HG03565 (cell line): ENCODE data around the gene ARHGEF19.
"Not testable (repeated sequence)": the region's sequence is repeated elsewhere in the genome, so short reads cannot be mapped to it uniquely, and the experiment has no call there.

Experiments used
- ATAC-seq: cut with Tn5 transposase; IDR thresholded peaks from one replicate; pipeline ENCODE4 v1.9.1; 2021; ENCODE audit warnings: mild to moderate bottlenecking, moderate library complexity; ENCODE audit not compliant: unreplicated experiment

The ARHGEF19 gene

DNA sequence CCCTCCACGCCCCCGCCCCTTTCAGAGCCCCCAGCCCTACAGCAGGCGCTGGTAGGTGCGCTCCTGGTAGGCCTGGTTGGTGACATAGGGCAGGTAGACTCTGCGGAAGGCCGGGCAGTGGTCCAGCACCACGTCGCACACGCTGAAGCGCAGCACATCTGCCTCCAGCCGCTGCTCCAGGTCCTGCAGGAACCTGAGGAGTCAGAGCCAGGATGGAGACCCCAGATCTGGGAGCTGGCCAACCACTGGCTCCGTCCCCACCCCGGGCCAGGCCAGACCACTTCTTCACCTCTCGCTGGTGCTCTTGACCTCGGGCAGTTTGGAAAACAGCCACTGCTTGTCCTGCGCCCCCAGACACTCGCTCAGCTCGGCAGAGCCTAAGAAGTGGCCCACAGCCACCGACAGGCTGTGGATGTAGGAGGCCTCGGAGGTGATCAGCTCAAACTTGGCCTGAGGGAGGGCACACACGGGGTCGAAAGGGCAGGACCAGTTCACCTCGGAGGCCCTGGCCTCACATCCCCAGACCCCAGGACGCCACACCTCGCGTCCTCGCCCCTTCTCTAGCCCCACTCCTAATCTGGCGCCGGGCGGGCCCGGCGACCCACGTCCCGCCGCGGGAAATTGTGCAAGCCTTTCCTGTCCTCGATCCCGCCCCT is 6.4 kb downstream of the ARHGEF19 start:
- no peak for ATAC-seq

DNA sequence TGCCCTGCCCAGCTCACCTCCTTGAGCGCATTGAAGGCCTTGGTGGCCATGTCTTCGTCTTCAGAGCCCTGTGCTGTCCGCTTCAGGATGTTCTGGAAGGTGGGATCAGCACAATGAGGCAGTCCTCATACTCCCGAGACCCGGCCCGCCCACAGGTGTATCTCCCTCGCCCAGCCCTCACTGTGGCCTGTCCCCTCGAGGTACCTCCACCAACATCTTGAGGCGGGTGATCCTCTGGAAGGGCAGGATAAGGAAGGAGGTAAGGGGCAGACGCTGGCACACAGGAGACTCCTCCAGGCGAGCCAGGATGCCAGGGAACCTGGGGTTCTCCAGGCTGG is 7.1 kb downstream of the ARHGEF19 start:
- ATAC-seq: no peak

DNA sequence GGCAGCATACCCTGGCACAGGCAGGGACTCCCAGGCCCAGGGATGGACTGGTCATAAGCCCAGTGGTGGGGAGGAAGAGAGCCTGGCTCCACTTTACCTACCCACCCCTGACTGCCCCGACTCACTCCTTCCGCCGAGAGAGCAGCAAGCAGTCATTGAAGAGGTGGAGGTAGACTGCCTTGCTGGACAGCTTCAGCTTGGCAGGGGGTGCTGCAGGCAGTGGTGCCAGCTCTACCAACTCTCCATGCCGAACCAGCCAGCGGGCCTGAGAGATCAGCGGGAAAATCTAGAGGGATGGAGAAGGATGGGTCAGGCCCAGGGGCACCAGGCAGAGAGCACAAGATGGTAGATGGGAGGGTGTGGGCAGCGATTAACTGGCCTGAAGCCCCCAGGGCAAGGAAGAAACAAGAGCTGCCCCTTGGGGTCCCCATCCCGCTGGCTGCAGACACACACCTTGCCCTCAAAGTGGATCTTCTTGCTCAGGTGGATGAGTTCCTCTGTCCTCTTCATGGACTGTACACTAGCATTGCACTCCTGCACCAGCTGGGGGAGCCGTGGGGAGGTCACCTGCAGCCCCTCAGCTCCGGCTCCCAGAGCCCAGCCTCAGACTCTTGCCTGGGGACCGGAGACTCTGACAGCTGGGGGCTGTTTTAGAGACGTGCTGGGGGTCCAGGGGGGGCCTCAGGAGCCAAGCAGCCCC is 7.7 kb downstream of the ARHGEF19 start:
- no peak for ATAC-seq

DNA sequence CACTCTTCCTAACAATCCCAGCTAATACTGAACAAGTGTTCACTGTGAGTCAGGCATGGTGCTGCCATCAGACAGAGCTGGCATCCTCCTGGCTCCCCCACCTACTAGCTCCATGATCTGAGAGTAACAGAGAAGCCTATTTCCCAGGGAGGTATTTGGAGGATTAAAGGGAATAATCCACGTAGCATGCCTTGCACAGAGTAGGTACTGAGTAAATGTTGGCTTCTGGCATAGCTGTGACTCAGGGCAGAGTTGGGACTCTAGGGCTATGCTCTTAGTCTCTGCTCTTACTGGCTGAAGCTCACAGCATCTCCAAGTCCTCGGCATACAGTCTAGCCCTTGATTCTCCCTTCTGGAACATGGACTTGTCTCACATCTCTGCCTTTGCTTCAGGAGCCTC is 8.2 kb downstream of the ARHGEF19 start:
- ATAC-seq: no peak

DNA sequence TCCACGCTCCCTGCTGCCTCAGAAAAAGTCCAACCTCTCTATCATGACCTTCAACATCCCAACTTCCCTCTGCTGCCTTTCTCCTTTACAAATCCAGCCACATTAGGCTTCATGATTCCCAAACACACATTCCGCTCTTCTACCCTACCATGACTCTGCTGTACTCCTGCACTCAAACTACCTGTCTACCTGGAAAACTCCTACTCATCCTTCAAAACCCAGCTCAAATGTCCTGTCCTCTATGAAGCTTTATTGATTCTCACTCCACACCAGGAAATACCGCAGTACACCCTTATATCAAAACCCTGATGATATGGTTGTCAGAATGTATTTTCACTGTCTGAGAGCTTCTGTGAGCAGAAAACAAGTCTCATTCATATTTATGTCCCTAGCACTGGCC is 8.9 kb downstream of the ARHGEF19 start:
- ATAC-seq: no peak

DNA sequence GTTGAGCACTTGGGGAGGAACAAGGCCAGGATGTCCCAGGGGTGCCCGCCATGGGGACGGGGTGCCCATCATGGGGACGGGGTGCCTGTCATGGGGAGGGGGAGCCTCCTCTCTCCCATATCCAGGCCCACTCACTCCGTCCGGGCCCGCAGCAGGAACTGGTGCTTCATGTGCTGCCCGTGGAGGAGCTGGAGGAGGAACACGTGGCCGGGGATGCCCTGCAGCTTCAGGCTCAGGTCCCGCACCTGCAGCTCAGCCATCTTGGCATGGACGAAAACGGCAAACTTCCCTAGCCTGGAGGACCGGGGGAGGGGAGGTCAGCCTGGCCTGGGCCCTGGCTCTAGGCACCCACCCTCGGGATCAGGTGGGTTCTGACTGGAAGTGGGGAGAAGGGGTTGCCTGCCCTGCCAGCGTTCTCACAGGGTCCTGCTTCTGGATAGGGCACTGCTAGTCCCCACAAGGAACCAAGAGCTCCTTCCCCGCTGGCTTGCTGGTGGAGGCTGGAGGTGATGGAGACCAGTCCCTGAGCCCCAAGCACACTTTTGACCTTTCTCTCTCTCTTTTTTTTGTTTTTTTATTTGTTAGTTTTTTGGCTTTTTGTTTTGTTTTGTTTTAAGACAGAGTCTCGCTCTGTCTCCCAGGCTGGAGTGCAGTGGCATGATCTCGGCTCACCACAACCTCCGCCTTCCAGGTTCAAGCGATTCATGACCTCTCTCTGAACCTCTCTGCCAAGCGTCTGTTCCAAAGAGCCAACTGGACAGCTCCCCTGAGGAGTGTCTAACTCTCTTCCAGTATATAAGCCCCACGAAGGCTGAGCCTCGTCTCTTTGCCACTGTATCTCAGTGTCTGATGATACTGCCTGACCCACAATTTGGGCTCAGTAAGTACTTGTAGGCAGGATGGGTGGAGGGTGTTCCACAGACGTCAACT is 9.9 kb downstream of the ARHGEF19 start:
- ATAC-seq: no peak

DNA sequence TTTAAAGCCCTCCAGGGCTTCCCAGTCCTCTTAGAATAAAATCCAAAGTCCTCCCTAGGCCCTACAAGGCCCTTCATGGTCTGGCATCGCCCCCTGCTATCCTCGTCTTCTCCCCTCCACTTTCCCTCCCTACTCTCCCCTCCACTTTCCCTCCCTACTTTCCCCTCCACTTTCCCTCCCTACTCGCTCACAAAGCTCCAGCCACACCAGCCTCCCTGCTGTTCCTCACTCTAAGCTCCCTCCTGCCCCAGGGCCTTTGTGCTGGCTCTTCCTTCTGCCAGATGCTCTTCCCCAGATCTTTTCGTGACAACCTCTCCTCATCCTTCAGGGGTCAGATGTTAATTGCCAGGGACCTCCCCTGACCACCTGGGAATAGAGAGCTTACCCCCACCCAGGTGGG is 12.8 kb downstream of the ARHGEF19 start:
- ATAC-seq: no peak

DNA sequence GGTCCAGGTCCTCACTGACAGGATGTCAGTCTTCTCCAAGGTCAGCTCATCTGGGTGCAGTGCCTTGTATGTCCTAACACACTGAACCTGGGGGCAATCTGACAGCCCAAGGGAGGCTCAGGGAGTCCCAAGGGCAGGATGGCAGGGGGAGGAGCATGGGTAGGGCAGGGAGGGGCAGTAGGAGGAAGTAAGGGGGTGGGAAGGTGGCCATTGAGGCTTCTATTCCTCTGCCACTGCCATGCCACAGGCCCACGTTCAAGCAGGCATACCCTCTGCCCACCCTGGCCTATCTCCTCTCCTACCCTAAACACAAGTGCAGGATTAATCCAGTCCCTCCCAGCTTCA is 13.3 kb downstream of the ARHGEF19 start:
- ATAC-seq: no peak

DNA sequence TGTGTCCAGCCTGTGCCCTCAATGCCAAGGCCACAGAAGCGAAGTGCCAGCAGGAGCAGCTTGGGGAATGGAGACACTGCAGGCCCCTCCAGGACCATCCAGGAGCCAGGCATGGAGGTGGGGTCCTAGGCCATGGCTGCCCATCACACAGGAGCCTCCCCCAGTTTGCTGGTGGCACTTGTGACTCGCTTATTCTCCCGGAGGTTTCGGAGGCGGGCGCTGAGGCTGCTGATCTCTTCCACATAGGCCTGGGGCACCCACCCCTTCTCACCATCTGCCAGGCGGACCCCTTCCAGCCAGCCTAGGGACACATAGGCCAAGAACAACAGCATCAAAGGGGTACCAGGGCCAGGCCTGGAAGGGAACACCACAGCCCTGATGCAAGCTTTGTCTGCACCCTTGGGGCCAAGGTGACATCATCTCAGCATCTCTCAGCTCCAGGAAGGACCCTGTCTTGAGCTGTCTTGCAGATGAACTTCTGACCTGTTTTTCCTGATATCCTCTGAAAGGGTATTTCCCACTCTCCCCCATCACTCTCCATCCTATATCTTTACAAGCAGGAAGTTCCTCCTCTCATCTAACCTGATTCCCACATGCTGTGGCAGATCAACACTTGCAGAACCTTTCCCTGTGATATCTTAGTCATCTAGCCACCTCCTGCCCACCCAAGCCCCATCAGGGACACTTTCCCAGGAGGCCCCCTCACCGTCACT is 13.9 kb downstream of the ARHGEF19 start:
- ATAC-seq: no peak

DNA sequence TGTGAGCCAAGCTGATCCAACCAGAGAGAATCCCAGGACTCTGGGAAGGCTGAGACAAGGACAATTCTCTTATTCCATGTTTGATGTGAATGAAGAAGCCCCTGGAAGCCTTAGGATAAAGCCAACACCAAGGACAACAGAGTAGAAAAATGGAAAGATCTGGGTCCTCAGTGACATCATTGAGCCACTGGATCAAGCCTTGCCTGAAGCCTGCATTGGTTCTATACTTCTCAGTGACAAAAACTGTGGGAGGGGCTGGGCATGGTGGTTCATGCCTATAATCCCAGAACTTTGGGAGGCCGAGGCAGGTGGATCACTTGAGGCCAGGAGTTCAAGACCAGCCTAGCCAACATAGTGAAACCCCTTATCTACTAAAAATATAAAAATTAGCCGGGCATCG is 15.6 kb downstream of the ARHGEF19 start:
- no peak for ATAC-seq

DNA sequence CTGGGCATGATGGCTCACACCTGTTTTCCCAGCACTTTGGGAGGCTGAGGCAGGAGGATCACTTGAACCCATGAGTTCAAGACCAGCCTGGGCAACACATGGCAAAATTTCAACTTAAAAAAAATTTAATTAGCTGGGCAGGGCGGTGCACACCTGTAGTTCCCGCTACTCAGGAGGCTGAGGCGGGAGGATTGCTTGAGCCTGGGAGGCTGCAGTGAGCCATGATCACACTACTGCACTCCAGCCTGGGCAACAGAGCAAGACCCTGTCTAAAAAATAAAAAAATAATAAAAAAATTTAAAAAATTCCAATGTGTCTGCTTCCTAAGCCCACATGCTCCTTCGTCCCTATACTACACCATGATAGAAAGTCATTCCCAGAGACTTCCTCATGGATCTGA is 16.3 kb downstream of the ARHGEF19 start:
- not testable (repeated sequence) for ATAC-seq

DNA sequence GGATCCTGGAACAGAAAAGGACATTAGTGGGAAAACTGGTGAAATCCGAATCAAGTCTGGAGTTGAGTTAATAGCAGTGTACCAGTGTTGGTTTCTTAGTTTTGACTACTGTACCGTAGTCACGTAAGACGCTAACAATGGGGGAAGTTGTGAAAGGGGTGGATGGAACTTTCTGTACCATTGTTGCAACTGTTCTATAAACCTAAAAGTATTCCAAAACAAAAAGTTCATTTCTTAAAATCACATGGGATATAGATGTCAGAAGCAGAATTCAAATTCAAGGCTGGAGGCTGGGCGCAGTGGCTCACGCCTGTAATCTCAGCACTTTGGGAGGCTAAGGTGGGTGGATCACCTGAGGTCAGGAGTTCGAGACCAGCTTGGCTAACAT is 16.9 kb downstream of the ARHGEF19 start:
- ATAC-seq: no peak

DNA sequence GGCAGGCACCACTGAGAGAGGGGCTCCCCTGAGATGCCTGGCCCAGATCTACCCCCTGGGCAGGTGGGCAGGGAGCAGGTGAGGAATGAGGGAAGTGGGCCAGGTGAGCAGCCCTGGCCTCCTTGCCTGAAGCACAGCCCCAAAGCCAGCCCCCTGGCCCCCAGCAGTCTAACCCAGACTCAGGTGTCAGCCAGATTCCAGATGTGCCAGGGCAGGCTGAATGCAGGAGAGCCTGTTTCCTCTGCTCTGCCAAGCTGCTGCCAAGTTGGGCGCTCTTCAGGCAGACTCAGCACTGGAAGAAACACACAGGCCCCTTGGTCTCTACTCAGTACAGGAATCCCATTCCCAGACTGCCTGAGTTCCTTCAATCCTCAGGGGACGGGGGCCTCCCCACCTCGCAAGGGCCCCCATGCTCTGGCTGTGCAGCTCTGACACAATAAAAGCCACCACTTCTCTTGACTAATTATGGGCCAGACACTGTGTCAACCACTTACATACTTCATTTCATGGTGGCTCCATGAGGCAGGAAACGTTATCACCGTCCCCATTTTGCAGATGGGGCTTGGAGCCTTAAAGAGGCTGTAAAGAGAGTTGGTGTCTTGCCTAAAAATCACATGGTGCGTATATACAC is 20.4 kb downstream of the ARHGEF19 start:
- ATAC-seq: no peak

DNA sequence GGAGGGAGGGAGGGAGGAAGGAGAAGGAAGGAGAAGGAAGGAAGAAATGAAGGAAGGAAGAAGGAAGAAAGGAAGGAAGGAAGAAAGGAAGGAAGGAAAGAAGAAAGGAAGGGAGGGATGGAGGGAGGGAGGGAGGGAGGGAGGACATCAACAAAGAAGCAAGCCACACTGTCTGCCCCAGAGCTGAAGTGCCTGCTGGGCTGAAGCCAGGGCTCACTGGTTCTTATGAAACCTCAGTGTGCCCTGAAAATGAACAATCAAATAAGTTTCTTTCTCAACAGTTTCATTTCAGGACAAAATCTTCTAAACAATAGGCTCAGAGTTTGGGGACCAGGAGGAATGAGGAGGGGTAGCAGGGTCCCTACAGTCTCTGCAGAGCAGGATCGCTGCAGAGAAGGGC is 21.1 kb downstream of the ARHGEF19 start:
- ATAC-seq: no peak

DNA sequence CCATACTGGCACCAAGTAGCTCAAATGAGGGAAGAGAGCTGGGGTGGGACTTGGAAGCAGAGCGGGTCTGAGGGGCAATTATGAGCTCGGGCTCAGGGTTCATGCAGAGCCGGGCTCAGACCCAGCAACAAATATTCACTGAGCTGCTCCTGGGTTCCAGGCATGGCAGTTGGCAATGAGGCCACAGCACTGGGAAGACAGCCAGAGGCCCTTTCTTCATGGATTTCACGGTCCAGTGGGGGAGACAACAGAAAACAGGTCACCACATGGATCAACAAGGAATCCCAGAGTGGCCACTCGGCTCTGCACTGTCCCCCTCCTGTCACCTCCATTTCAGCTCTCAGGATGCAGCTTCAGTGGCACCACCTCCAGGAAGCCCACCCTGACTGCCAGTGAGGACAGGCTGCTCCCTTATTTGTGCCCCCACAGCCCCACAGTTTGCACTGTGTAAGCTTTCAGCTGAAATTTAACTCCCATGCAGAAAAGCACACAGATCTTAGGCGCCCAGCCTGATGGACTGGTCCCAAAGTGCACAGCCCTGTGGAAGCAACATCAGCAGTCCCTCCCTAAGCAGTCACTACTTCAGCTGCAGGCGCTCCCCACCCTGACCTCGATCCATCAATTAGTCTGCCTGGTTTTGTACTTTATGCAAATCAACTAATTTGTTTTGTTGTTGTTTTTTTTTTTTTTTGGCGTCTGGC is 22.4 kb downstream of the ARHGEF19 start:
- no peak for ATAC-seq

DNA sequence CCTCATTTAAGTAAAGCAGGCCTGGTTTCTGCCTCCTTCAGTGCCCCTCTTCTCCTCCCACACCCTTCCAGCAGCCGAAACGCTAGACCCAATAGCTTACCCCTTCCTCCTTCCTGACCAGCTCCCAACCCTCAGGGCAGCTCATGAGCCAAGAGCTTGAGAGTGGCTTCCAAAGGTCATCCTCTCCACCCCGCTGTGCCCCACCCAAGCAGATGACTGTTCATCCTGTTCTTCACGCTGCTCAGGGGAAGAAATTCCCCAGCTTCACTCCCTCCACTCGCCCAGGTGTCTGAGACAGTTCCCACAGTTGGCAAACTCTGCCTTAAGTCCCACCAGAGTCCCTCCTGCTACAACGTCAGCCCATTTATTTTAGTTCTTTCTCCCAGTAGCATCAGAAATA is 23.4 kb downstream of the ARHGEF19 start:
- no peak for ATAC-seq

DNA sequence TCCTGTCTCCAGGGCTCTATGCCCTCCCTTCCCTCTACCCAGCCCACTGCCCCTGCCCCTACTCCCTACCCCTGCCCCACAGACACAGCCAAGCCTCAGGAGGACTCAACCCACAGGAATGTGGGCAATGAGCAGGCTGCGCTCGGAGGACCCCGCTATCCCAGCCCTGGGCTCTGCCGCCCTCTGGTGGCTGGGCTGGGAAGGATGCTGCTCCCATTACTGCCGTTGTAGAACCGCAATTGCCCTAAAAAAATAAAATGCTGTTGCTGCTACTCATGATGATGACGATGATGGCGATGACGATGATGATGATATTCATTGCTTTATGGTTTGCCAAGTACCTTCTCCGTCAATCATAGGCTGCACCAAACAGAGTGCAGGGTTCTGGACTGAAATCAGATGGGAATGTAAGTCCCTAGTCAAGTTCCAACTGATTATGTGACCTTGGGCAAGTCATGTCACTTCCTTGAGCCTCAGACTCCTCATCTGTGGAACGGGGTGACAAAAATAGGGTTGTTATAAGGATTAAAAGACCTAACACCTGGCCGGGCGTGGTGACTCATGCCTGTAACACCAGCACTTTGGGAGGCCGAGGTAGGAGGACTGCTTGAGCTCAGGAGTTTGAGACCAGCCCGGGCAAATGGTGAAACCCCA is 24.6 kb downstream of the ARHGEF19 start:
- no peak for ATAC-seq

DNA sequence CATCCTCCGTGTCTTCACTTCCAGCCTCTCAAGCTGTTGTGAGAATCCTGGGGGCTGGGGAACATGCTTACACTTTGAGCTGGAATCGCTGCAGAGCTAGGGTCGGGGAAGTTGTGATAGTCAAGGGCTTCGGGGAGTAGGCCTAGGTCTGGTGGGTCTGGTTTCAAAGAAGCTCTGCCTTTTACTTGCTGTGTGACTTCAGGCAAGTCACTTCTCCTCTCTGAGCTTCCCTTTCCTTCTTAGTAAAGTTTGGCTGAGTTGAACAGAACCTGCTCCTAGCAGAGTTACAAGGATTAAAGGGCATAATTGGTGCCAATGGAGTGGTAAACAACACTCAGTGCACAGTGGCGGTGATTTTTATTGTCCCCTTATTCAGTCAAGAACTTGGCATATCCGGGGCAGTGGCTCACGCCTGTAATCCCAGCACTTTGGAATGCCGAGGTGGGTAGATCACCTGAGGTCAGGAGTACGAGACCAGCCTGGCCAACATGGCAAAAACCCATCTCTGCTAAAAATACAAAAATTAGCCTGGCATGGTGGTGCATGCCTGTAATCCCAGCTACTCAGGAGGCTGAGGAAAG is 25.7 kb downstream of the ARHGEF19 start:
- no peak for ATAC-seq

DNA sequence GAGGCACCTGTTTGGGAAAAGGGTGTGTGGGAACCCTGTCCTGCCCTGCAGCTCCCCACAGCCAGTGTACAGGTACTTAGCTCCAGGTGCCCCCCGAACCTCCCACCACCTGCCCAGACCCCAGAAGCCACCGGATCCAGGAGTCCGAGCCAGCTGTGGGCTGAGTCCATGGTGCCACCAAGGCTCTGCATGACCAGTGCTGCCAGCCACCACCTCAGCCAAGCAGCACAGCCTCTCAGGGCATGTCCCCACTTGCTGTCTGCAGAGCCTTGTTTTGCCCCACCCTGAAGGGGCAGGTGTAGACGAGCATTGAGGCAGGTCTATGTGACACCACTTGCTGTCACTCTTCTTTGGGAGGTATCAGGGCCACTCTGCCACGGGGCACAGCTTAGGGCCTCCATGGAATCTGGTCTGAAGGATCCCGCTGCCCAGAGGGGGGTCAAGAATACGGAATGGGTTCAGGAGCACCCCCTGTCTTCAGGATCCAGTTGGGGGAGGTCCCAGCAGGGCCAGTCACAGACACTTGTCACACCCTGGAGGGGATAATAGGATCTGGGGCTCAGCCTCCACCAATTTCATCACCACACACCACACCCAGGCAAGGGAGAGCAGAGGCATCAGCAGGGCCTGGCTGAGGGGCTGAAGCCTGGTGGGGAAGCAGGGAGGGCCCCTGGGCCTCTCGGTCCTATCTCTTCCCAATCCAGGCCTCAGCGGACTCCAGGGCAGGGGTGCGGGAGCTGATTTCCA is 27.7 kb downstream of the ARHGEF19 start:
- no peak for ATAC-seq
